GM23248 (cell line): ENCODE results near the gene SYP. TPM values are rescaled to one million over a fixed set of nuclear protein-coding genes. Genes with fewer than 3 reads are reported as not detected.

Experiments
- DNase-seq: peaks from one replicate; pipeline ENCODE4 v3.0.0-alpha.2; 2015
- H2AFZ ChIP-seq: fragments of 200-600 bp; sonication (generic); 2 replicates; pipeline ENCODE4 v1.6.1; 2016; ENCODE audit warnings: antibody characterized with exemption
- H3F3A ChIP-seq: fragments of 200-600 bp; sonication (generic); 2 replicates; pipeline ENCODE4 v1.6.1; 2016; ENCODE audit warnings: mild to moderate bottlenecking, antibody characterized with exemption, mixed run types; ENCODE audit not compliant: insufficient read depth
- H3K27ac ChIP-seq: fragments of 200-600 bp; sonication (generic); 2 replicates; pipeline ENCODE4 v1.5.1; 2016; ENCODE audit warnings: mild to moderate bottlenecking
- H3K27me3 ChIP-seq: fragments of 200-600 bp; sonication (generic); replicated peaks from 2 replicates; pipeline ENCODE4 v1.6.1; 2016; ENCODE audit warnings: mild to moderate bottlenecking; ENCODE audit not compliant: insufficient read depth
- H3K36me3 ChIP-seq: fragments of 200-600 bp; sonication (generic); 2 replicates; pipeline ENCODE4 v1.6.1; 2016; ENCODE audit warnings: low read depth, mild to moderate bottlenecking
- H3K4me1 ChIP-seq: fragments of 200-600 bp; sonication (generic); 2 replicates; pipeline ENCODE4 v1.6.1; 2016; ENCODE audit warnings: mild to moderate bottlenecking; ENCODE audit not compliant: insufficient read depth
- H3K4me2 ChIP-seq: fragments of 200-600 bp; sonication (generic); one replicate; pipeline ENCODE4 v1.6.1; 2016; ENCODE audit warnings: mild to moderate bottlenecking; ENCODE audit not compliant: unreplicated experiment
- H3K4me3 ChIP-seq: fragments of 200-600 bp; sonication (generic); 2 replicates; pipeline ENCODE4 v1.5.1; 2016; ENCODE audit warnings: mild to moderate bottlenecking
- H3K79me2 ChIP-seq: fragments of 200-600 bp; sonication (generic); 2 replicates; pipeline ENCODE4 v1.6.1; 2016; ENCODE audit warnings: mild to moderate bottlenecking; ENCODE audit not compliant: insufficient read depth
- H3K9ac ChIP-seq: fragments of 200-600 bp; sonication (generic); 2 replicates; pipeline ENCODE4 v1.6.1; 2016; ENCODE audit warnings: mild to moderate bottlenecking
- H3K9me2 ChIP-seq: fragments of 200-600 bp; sonication (generic); 2 replicates; pipeline ENCODE4 v1.6.1; 2016; ENCODE audit warnings: mixed run types, mild to moderate bottlenecking, moderate library complexity; ENCODE audit not compliant: insufficient read depth
- H3K9me3 ChIP-seq: fragments of 200-600 bp; sonication (generic); one replicate; pipeline ENCODE4 v1.6.1; 2017; ENCODE audit warnings: low read depth
- H4K20me1 ChIP-seq: fragments of 200-600 bp; sonication (generic); 2 replicates; pipeline ENCODE4 v1.6.0; 2016; ENCODE audit not compliant: insufficient read depth
- EZH2 ChIP-seq: fragments of 200-600 bp; sonication (generic); IDR thresholded peaks from 2 replicates; pipeline ENCODE4 v1.6.1; 2018; ENCODE audit warnings: antibody characterized with exemption, mild to moderate bottlenecking; ENCODE audit not compliant: insufficient read depth, poor library complexity, severe bottlenecking
- EZH2phosphoT487 ChIP-seq: fragments of 200-600 bp; sonication (generic); IDR thresholded peaks from 2 replicates; pipeline ENCODE4 v1.6.1; 2018; ENCODE audit warnings: antibody characterized with exemption, moderate library complexity, mild to moderate bottlenecking, low read depth; ENCODE audit not compliant: insufficient read depth
- WGBS, 2 experiments: methylation state at CpG; one replicate each; pipeline ENCODE4 v1.1.6; 2015 to 2017; ENCODE audit warnings: low lambda C conversion rate in 2 of 2, low coverage in 1 of 2; ENCODE audit errors: missing lambda C conversion rate in 2 of 2; 5-methylcytosine and 5-hydroxymethylcytosine counted together
- in situ Hi-C: fragments of 300-500 bp; cut with MboI; formaldehyde crosslinking; loops from 2 replicates; pipeline ENCODE4 v1.15.0; 2020
- polyA plus RNA-seq: library from polyadenylated mRNA; unstranded; fragments of >200 nt; fragmentation: Nextera tagmentation; extraction: Ambion mirVana; gene quantifications from 2 replicates; pipeline ENCODE4 v1.2.1, GENCODE V29; 2016
- total RNA-seq: library from RNA; depleted of rRNA; stranded (reverse); fragments of >200 nt; shearing (Covaris generic); gene quantifications from 2 replicates; pipeline ENCODE4 v1.2.3, GENCODE V29; 2014; rRNA removed

The SYP gene
- 0.54 TPM in 1 of 2 replicates, not detected in the other for total RNA-seq
- 0.23 TPM in 1 of 2 replicates, not detected in the other for polyA plus RNA-seq

DNA sequence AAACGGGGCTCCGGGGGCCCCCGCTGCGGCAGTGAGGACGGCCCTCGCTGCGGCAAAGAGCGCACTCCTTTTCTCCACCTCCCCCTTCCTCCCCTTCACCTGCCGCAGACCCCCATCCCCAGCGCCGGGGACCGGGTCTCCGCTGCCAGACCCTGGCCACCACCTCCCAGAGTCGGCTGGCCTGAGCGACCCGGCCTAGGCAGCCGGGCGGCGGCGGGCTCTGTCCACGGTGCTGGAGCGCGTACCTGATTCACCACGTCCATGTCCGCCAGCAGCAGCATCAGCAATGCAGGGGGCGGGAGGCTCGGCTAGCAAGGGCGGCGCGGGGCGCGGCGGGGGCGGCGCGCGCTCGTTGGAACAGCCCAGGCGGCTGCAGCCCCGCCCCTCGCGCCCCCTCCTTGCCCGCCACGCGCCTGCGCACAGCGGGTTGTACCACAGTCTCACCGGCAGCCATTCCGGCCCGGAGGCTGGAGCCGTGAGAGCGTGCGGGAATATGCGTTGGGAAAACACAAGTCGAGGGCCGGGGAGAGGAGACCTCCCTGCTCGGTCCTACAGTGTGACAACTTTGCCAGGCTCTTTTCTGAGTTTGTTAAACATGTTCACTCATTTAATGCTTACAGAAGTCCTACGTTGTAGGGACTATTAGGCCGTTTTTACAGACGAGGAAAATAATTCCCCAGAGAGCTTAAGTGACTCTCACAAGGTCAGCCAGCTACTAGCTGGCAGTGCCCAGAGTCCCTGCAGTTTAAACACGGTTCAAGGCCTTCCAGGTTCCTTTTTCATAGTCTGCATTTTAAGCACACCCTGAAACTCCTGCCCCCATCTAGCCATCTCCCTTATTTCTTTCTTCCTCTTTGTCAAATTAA lies at the start of gene SYP:
SYP (minus strand) TSS at position 288 of the 866 bp plus-strand sequence; CDS start at position 281, 7 bp downstream.
- Histone ChIP-seq H3K27me3 (no peaks in the 10 kb centered on the region), H3K27ac (no peak within 1 kb of the TSS), H3K4me3 (peak within 1 kb of the TSS; percentile 51), H3K36me3 (no peaks in the 10 kb centered on the region), H2AFZ (peak within 1 kb of the TSS; percentile 82), H3F3A (no peaks in the 10 kb centered on the region), H3K79me2 (no peaks in the 10 kb centered on the region), H3K9me2 (no peaks in the 10 kb centered on the region), H3K9ac (peak within 1 kb of the TSS; percentile 39), H3K4me2 (peak within 1 kb of the TSS; percentile 11), H3K9me3 (no peaks in the 10 kb centered on the region), H3K4me1 (no peaks in the 10 kb centered on the region), H4K20me1 (no peaks in the 10 kb centered on the region)
- DNase-seq = peak; percentile 88
- no peak for TF ChIP-seq EZH2
- TF ChIP-seq EZH2phosphoT487 = no peak
- in situ Hi-C loops = no loop called here
- WGBS, 2 experiments = 5 to 12% methylated on average over 14 to 35 of the region's 61 CpGs

DNA sequence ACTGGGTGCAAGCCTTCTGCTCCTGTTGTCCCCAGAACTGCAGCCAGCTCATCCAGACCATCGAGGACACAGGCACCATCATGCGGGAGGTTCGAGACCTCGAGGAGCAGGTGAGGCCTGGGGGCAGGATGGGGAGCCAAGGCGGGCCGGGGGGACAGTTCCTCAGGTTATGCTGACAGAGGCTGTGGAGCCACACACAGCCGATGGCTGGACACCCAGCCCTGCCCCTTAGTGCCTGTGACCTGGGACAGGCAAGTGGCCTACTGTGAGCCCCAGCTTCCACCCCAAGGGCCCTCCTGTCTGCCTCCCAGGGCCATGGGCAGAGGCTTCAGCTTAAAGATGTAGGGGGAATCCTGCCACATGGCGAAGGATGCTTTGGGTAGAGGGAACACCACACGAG lies 49.6 kb upstream of the SYP start:
- DNase-seq = no peak
- H3K27ac ChIP-seq = no peak overlapping the region
- H3K4me2 ChIP-seq = no peak overlapping the region
- H4K20me1 ChIP-seq = no peaks in the 10 kb centered on the region
- no peaks in the 10 kb centered on the region for H3K27me3 ChIP-seq
- H3K79me2 ChIP-seq = no peaks in the 10 kb centered on the region
- no peaks in the 10 kb centered on the region for H3K4me1 ChIP-seq
- in situ Hi-C loops = no loop called here
- no peaks in the 10 kb centered on the region for H3K36me3 ChIP-seq
- no peaks in the 10 kb centered on the region for H3K9me2 ChIP-seq
- no peaks in the 10 kb centered on the region for H3F3A ChIP-seq
- WGBS, 2 experiments = 50 to 72% methylated on average over 2 to 3 of the region's 9 CpGs
- no peak overlapping the region for H3K9ac ChIP-seq
- no peak overlapping the region for H3K4me3 ChIP-seq
- no peak for TF ChIP-seq EZH2
- no peak for TF ChIP-seq EZH2phosphoT487
- H3K9me3 ChIP-seq = no peaks in the 10 kb centered on the region
- no peak overlapping the region for H2AFZ ChIP-seq

DNA sequence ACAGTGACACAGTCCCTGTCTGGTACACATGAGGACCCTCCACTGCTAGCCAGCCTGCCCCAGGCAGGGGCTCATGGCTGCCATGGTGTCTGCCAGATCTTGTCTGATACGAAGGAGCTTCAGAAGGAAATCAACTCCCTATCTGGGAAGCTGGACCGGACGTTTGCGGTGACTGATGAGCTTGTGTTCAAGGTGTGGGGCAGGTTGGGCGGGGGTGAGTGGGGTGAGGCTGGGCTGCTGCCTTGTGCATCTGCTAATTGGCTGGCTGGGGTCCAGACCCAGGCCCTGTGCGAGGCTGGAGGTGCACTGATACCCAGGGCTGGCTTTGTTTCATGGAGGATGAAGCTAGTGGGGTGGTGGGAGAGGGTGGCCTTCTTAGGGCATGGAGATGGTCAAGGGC lies 49.1 kb upstream of the SYP start:
- 95 to 100% methylated on average over 4 to 5 of the region's 6 CpGs for WGBS, 2 experiments
- in situ Hi-C loops = no loop called here
- TF ChIP-seq EZH2 (no peak), EZH2phosphoT487 (no peak)

DNA sequence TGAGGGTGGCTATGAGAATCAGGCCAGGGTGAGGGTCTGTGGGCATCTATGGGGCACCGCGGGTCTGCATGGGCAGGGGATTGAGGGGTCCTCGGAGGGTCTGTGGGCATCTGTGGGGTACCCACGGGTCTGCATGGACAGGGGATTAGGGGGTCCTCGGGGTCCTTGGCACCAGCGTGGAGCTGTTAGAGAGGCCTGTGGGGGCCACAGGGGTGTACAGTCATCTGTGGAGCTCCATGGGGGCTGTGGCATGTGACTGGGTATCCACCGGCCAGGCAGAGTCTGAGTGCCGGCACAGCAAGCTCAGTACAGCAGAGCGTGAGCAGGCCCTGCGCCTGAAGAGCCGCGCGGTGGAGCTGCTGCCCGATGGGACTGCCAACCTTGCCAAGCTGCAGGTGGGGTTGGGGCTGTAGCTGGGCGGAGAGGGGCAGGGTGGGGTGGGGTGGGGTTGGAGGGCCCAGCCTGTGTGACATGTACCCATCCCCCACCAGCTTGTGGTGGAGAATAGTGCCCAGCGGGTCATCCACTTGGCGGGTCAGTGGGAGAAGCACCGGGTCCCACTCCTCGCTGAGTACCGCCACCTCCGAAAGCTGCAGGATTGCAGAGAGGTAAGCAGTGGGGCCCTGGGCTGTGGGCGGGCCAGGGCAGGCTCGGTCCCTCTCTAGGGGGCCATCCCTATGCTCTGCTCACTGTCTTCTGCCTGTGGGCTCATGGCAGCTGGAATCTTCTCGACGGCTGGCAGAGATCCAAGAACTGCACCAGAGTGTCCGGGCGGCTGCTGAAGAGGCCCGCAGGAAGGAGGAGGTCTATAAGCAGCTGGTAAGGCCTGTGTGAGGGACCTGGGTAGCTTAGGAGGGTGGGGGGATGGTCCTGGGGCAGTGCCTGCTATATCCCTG lies 48.2 kb upstream of the SYP start:
- Histone ChIP-seq H3K9ac (no peak overlapping the region), H3K4me1 (no peaks in the 10 kb centered on the region), H3K9me2 (no peaks in the 10 kb centered on the region), H3K4me3 (no peak overlapping the region), H3K36me3 (no peaks in the 10 kb centered on the region), H3K9me3 (no peaks in the 10 kb centered on the region), H4K20me1 (no peaks in the 10 kb centered on the region), H3K27me3 (no peaks in the 10 kb centered on the region), H2AFZ (no peak overlapping the region), H3K79me2 (no peaks in the 10 kb centered on the region), H3K27ac (no peak overlapping the region), H3F3A (no peaks in the 10 kb centered on the region), H3K4me2 (no peak overlapping the region)
- DNase-seq = no peak
- in situ Hi-C loops = no loop called here
- 55 to 94% methylated on average over 6 to 7 of the region's 28 CpGs for WGBS, 2 experiments
- TF ChIP-seq EZH2phosphoT487 (no peak), EZH2 (no peak)

More for the DNA sequence above, 49.1 kb upstream of the SYP start:
- H3K79me2 ChIP-seq = no peaks in the 10 kb centered on the region
- no peaks in the 10 kb centered on the region for H3K9me3 ChIP-seq
- no peaks in the 10 kb centered on the region for H3K27me3 ChIP-seq
- no peaks in the 10 kb centered on the region for H3K4me1 ChIP-seq
- H3K4me3 ChIP-seq = no peak overlapping the region
- no peaks in the 10 kb centered on the region for H3F3A ChIP-seq
- no peaks in the 10 kb centered on the region for H3K36me3 ChIP-seq
- no peak for DNase-seq
- H3K9ac ChIP-seq = no peak overlapping the region
- H4K20me1 ChIP-seq = no peaks in the 10 kb centered on the region
- H3K9me2 ChIP-seq = no peaks in the 10 kb centered on the region
- no peak overlapping the region for H3K4me2 ChIP-seq
- H2AFZ ChIP-seq = no peak overlapping the region
- no peak overlapping the region for H3K27ac ChIP-seq
